HG03354 (cell line): Measurements from ENCODE around the gene FOLR2.
A peak's percentile ranks its signal among the peaks of the same experiment; 100 is the strongest.
"Not testable (repeated sequence)": the region's sequence is repeated elsewhere in the genome, so short reads cannot be mapped to it uniquely, and the experiment has no call there.

Source experiments
- ATAC-seq: cut with Tn5 transposase; IDR thresholded peaks from one replicate; pipeline ENCODE4 v1.9.1; 2021; ENCODE audit warnings: mild to moderate bottlenecking; ENCODE audit not compliant: unreplicated experiment, poor library complexity, severe bottlenecking

The FOLR2 gene

DNA sequence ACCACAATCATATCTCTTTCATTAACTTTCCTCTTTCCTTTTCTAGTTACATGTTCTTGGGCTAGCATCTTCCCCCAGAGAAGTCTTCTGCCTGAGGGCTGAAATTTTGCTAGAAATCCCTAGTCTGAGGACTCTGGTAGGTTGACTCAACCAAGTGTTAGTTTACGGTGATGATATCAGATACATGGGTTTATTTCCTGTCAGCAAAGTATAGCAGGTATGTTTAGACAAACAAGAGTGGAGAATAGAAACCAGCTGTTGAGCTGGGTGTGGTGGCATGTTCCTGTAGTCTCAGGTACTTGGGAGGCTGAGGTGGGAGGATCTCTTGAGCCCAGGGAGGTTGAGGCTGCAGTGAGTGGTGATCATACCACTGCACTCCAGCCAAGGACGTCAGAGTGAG is 13.4 kb upstream of the FOLR2 start:
- no peak for ATAC-seq

DNA sequence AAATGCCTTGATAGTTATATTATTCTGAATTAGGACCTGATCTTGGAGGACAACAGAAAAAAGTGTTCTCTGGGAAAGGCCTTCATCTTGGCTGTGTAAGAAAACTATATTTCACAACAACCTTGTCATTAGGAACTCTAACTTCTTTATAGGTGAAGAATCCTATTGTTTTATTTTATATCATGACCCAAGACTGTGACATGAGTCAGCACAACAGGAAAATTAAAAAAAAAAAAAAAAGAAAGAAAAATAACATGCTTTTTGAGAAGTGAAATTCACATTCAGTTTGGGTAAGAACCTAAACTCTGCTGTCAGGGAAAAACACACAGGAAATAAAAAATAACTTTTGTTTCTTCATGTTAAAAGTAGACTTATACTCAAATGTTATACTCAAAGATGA is 11.7 kb upstream of the FOLR2 start:
- ATAC-seq = no peak

DNA sequence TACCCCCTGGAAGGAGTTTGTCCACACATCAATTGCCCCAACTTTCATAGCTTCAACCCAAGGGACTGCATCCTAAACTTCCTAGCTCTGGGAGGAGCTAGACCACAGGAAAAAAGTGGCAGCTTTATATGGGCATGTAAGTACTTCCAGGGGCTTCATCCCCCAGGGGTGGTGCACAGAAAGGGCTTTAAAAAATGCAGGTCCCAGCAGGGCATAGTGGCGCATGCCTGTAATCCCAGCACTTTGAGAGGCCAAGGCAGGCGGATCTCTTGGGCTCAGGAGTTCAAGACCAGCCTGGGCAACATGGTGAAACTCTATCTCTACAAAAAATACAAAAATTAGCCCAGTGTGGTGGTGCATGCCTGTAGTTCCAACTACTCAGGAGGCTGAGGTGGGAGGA is 9.8 kb upstream of the FOLR2 start:
- ATAC-seq = not testable (repeated sequence)

DNA sequence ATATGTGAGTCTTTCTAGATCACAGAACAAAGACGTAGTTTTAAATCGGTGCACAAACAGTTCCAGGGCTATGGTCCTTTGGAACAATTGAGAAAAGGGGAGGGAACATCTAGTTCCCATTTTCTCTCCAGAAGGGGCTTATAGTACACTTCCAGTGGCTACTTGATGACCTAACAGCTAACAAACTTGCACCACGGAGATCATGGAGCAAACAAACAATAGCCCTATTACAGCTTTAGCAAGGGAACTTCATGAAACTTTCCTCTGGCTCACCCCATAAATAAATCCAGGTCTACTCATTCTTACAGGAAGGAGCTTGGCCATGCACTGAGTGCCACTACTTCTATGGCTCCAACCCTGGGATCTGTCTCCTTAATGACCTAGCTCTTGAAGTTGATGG is 8.3 kb upstream of the FOLR2 start:
- ATAC-seq = no peak

DNA sequence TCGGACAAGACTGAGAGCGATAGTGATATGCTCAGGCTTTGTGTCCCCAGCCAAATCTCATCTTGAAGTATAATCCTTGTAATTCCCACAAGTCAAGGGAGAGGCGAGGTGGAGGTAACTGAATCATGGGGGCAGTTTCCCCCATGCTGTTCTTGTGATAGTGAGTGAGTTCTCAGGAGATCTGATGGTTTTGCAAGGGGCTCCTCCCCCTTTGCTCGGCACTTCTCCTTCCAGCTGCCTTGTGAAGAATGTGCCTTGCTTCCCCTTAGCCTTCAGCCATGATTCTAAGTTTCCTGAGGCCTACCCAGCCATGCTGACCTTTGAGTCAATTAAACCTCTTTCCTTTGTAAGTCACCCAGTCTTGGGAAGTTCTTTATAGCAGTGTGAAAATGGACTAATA is 7.5 kb upstream of the FOLR2 start:
- ATAC-seq = no peak

DNA sequence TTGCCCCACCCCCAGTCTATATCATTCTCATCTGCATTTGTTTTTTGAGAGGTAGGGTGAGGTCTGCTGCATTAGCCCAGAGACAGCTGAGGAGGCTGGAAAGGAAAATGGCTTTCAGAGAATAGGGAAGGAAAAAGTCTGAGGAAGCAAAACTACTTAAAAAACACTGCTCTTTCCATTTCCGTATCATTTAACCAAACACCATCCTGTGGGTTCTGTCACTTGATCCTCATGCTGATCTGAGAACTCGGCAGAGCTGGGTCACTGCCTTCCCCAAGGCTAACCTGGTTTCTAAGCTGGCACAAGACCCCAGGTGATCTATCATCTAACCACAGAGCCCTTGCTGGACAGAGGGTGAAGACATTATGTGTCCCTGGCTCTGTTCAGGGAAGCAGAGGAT is 1.2 kb downstream of the FOLR2 start:
- no peak for ATAC-seq

DNA sequence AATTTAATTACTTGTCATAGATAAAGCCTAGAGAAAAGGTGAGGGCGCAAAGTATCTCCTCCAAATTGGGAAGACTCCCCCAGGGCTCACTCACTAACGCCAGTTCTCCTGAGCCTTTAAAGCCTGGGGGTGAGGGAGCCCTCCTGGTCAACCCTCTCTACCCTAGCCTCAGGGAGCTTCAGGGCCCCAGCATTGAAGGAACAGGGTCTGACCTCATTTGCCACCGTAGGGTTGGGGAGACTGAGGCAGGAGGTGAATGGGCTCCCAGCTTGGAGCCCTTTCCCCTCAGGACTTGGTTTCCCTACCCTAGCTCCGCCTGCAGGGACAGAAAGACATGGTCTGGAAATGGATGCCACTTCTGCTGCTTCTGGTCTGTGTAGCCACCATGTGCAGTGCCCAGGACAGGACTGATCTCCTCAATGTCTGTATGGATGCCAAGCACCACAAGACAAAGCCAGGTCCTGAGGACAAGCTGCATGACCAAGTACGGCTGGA is 1.7 kb downstream of the FOLR2 start:
- no peak for ATAC-seq

DNA sequence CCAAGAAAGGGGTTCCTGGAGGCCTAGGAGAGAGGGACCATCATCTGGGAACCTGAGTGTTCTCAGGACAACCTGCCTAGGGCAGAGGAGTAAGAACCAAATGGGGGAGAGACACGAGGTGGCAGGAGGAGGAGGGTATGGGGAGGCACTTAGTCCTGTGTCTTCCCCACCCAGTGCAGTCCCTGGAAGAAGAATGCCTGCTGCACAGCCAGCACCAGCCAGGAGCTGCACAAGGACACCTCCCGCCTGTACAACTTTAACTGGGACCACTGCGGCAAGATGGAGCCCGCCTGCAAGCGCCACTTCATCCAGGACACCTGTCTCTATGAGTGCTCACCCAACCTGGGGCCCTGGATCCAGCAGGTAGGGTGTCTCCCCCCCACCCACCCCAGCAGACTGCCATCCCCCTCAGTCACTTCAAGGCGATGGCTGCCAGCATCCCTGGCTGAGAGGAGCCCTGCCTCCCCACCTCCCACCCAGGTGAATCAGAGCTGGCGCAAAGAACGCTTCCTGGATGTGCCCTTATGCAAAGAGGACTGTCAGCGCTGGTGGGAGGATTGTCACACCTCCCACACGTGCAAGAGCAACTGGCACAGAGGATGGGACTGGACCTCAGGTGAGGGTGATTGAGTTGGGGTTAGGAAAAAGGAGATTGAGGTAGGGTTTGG is 4.2 kb downstream of the FOLR2 start:
- ATAC-seq = no peak

DNA sequence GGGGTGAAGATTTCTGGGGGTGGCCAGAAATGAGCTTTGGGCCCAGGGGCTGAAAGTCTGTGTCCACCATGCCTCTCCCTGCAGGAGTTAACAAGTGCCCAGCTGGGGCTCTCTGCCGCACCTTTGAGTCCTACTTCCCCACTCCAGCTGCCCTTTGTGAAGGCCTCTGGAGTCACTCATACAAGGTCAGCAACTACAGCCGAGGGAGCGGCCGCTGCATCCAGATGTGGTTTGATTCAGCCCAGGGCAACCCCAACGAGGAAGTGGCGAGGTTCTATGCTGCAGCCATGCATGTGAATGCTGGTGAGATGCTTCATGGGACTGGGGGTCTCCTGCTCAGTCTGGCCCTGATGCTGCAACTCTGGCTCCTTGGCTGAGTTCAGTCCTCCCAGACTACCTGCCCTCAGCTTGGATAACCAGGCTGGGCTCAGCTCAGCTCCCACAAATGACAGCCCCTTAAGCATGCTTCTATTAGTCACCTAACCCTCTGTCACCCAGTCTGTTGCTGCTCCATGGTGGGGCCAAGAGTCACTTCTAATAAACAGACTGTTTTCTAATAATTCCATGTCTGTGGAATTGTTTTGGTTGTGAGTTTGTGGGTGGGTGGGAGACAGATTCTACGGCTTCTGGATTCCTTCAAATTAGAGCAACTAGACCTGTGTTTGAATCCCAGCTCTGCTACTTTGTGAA is 4.9 kb downstream of the FOLR2 start:
- no peak for ATAC-seq

DNA sequence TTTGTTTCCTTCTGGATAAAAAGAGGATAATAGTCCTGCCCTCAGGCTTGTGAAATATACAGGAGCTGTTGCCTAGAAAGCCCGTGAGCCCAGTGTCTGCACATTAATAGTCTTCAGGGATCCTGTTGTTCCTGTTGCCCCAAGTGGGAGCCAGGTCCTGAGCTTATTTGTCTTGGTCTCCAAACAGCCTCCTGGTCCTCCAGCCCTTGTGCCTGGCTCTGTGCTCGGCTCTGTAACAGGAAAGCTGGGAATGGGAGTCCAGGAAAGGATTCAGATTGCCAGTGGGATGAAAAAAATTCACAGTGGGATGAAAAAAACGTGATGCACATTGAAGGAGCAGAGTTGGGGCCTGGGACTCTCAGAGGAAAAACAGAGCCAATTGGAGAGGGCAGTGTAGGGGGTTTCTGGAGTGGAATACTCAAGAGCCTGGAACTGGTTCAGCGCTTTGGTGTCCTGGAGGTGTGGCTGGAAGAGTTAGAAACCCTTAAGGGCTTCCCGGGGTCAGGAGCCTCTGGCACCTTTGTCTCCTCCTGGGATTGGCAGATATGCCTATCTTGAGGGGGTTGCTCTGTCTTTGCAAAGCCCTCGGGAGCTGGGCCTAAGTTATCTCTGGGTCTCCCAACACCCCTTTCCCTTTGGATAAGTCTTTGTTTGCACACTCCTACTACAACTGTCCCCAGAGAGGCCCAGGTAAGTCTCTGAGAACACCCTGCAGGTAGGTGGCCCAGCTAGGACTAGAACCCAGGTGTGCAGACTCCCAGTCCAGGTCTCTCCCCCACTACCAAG is 5.7 kb downstream of the FOLR2 start:
- ATAC-seq = no peak

DNA sequence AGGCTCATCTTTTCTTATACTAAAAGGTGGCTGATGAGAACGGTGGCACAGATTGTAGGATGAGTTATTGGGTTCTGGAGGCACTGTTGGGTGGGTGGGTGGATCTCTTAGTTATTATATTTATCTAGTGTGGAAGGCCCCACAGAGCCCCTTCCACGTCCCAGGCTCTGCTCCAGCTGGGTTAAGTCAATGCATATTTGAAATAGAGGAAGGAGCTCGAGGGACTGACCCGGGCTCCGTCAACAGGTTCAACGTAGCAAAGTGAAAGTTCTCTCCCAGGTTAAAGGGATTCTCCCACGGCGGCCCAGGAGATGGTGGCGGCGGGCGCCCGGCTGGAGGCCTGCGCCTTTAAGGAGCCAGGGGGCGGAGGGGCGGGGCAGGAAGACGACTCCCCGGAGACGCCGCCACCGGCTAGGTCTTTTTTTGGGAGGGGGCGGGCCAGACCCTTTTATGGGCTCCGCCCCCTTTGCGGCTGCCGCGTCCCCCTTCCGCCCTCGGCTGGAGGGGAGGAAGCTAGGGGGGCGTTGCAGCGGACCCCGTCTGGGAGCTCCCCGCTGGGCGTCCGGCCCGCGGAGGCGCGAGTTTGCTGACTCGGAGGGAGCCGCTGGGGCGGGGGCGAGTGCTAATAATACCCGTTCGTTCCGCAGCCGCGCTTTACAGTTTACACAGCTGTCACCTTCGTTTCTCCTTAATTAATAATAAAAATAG is 6.5 kb downstream of the FOLR2 start:
- ATAC-seq = peak; percentile 70

DNA sequence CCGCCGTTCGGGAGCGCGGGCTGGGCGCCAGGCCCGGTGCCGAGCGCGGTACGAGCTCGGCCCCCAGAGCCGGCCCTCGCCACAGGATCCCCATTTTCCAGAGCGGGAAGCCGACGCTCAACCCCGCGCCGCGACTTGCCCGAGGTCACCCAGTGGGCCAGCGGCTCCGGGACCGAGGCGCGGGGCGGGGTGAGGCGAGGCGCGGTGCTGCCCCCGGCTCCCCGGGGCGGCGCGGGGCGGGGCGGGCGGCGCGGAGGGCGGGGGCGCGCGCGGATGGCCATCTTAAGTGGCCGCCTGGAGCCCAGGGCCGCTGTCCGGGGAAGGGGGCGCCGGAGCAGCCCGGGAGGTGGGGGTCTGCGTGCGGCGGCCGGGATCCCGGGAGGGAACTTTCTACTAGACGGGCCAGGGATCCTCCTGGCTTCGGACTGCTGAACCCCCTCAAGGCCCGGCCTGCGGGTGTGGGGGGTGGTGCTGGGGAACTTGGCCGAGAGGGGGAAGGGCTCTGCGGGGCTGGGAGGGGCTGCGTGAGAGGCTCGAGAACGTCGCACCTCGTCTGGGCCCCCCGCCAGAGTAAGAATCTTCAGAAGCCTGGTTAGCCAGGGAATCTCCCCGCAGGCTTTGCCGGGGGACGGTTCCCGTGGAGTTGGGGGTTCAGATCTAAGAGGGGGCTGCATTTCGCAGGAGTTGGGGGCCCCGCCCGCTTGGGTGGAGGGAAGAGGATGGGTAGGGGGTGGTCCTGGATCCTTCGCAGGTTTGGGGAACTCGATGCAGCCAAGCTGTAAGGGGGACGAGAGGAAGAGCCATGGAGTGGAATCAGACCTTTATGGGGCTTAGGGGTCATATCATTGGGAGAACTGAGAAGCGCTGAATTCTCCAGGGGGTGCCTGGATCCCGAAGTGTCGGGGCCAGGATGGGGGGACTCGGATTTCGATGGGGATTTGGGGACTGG is 7.3 kb downstream of the FOLR2 start:
- ATAC-seq = peak; percentile 56

DNA sequence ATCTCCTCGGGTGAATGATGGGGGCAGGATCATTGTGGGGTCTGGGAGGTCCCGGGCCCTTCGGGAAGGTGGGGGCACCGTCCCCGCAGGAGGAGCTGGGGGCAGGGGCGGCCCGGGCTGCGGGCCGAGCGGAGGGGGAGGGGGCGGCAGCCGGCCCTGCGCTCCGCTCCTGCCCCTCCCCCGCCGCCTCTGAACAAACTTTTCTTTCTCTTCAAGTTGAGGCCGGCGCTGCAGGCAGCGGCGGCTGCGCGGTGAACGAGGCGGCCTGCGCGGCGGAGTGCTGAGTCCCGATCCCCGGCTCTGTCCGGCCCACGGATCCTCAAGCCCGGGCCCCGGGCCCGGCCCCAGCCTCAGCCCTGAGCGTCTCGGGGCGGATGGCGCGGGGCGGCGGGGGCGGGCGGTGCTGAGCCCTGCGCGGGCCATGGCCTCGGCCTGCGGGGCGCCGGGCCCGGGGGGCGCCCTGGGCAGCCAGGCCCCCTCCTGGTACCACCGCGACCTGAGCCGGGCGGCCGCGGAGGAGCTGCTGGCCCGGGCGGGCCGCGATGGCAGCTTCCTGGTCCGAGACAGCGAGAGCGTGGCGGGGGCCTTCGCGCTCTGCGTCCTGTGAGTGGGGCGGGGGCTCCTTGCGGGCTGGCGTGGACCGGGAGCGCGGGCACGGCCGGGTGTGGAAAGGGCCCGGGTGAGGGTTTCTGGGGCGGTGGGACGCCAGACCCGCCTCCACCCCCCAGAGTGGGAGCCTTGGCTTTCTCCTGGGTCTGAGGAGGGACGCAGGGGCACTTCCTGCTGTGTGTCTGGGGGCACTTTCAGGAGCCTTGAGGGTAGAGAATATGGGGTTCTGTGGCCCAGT is 8.2 kb downstream of the FOLR2 start, which contains the start of gene INPPL1:
TSS of gene INPPL1 (plus strand) at position 204 of the 847 bp plus-strand sequence. CDS start at position 422, 218 bp downstream.
- no peak for ATAC-seq

DNA sequence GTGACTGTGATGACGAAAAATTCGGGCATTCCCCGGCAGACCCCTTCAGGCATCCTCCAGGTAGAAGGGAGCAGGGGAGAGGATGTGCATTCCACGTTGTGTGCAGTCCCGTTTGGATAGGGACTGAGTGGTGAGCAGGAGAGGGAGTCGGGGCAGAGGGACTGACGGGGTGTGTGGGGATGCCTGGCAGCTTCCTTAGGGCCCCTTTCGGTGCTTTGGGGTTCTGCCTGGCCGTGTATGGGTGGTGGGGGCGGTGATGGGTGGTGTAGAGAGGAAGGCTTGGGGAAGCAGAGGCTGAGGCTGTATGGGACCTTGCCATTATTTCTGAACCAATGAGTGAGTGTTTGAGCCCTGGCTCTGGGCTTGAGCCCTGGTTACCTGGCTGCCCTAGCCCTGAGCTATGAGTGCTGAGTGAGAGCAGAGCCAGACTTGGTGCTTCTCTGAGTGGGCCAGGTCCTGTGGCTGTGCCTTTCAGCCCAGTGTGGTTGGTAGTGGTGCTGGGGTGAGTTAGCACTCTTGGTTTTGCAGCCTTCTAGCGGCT is 8.9 kb downstream of the FOLR2 start:
- ATAC-seq = no peak

DNA sequence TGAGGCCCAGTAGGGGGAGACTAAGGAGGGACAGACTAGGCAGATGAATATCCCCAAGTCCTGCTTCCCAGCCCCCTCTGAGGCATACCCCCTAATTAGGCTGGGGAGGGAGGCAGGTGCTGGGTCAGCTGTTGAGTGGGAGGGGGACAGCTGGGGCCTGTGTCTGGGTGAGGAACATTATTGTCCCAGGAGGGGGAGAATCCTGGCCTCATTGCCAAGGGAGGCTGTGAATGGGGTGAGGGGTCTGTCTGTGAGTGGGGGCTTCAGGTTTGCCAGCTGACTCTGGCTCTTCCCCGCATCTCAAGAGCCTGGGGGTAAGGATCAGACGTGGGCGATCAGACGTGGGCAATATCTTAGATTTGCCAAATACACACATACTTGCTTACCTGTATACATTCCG is 10.1 kb downstream of the FOLR2 start:
- no peak for ATAC-seq

DNA sequence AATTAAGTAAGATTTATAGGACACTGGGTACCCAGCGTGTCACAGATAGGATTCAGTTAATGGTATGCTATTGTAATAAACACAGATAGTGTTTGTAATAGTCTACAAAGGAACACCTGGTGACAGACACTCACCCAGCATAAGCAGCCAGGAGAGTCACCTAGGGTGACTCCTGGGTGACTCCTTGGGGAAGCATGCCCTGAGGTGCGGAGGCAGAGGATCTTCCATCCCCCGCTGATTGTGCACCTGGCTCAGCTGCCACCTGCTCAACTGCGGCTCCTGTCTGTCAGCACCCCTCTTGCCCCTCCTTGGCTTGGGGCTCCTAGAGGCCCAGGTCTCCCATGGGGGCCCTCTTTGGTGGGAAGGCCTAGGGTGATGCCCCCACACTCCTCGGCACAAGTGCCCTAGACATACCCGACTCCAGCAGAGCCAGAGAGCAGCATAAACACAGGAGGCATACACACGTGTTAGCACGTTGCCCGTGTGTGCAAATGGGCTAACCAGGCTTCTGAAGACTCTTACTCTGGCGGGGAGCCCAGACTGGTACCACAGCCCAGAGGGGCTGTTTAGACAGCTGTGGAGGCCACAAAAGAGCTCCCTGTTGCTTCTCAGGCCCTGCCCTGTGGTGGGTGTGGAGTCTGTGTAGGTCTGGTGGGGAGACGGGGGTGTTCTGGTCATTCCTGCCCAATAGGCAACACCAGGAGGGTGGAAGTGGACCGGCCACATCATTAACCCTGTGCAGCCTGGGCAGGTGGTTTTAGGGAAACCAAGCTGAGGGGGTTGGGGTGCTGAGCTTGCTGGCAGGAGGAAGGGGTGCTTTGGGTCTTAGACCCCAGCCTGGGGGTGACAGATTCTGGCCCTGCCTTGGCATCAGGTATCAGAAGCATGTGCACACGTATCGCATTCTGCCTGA is 11.0 kb downstream of the FOLR2 start:
- ATAC-seq = no peak
